HCT116 (cell line): ENCODE measurements around the gene STK35. TPM values are rescaled to one million over a fixed set of nuclear protein-coding genes. Genes with fewer than 3 reads are reported as not detected.

Experiments
- ATAC-seq: fragments of 200-7000 bp; cut with Tn5 transposase; 2 replicates; pipeline ENCODE4 v1.9.1; 2020; ENCODE audit warnings: mild to moderate bottlenecking, moderate library complexity
- BruUV-seq: library from RNA; stranded (reverse); fragments of 400-500 nt; replicated peaks from 2 replicates; lab custom pipeline; 2021; lab: Mats Ljungman, UMichigan
- CTCF ChIA-PET: fragments of 300-600 bp; sonication (Branson Sonifier 250); formaldehyde crosslinking; loops from one replicate; lab custom pipeline; 2021; ENCODE audit warnings: antibody characterized with exemption; lab: Charles Lee
- POLR2A ChIA-PET: fragments of 300-600, 350-600 bp; sonication (Branson Sonifier 250); formaldehyde crosslinking; loops from one replicate; lab custom pipeline; 2021; ENCODE audit warnings: antibody characterized with exemption; lab: Charles Lee
- RAD21 ChIA-PET, 2 experiments: fragments of 300-600 bp; sonication (Branson Sonifier 250); formaldehyde crosslinking; loops; one replicate each; lab custom pipeline; 2023; ENCODE audit warnings: low total read pairs in 2 of 2; ENCODE audit not compliant: uncharacterized antibody in 2 of 2, unreplicated experiment in 2 of 2, low non-redundant PET in 1 of 2; lab: Charles Lee
- DNase-seq: peaks from one replicate; pipeline ENCODE4 v3.0.0-alpha.2; 2010; ENCODE audit warnings: low read depth, low spot score
- H2AFZ ChIP-seq: fragments of 200-600 bp; shearing (Covaris generic), sonication (generic); 2 replicates; pipeline ENCODE4 v1.6.1; 2017; ENCODE audit warnings: low read depth, mixed run types, mixed read lengths, antibody characterized with exemption, low read length; ENCODE audit not compliant: poor library complexity, severe bottlenecking
- H3K27ac ChIP-seq: 2 replicates; pipeline ENCODE4 v1.5.1; 2012; ENCODE audit warnings: low read depth, low read length
- H3K27me3 ChIP-seq: fragments of 200-600 bp; sonication (generic); 2 replicates; pipeline ENCODE4 v1.6.1; 2016; ENCODE audit warnings: mixed run types, low read length, mixed read lengths; ENCODE audit not compliant: insufficient read depth
- H3K36me3 ChIP-seq, 2 experiments: fragments of 200-500 bp in 1 of 2; fragments of 200-600 bp in 1 of 2; sonication (Bioruptor generic) in 1 of 2; sonication (generic) in 1 of 2; 2 replicates each; pipeline versions ENCODE4 v1.5.1 to v1.6.1; 2014 to 2016; ENCODE audit warnings: low read length in 2 of 2, inconsistent platforms in 1 of 2, mixed read lengths in 1 of 2, mixed run types in 1 of 2; ENCODE audit not compliant: insufficient read depth in 2 of 2, control insufficient read depth in 1 of 2
- H3K4me1 ChIP-seq, 2 experiments: fragments of 200-600 bp in 1 of 2; sonication (generic) in 1 of 2; 2 replicates each; pipeline versions ENCODE4 v1.5.1 to v1.6.1; 2012 to 2017; ENCODE audit warnings: low read length in 2 of 2, inconsistent platforms in 1 of 2, mild to moderate bottlenecking in 1 of 2, mixed read lengths in 1 of 2, mixed run types in 1 of 2, moderate library complexity in 1 of 2; ENCODE audit not compliant: insufficient read depth in 2 of 2, control insufficient read depth in 1 of 2
- H3K4me2 ChIP-seq: fragments of 200-600 bp; sonication (generic); 2 replicates; pipeline ENCODE4 v1.6.1; 2017; ENCODE audit warnings: mixed run types, low read length, mixed read lengths
- H3K4me3 ChIP-seq, 2 experiments: fragments of 200-600 bp in 1 of 2; sonication (generic) in 1 of 2; replicated peaks in 1 of 2; 2 replicates each; pipeline ENCODE4 v1.5.1; 2011 to 2016; ENCODE audit warnings: low read length in 2 of 2, control low read depth in 1 of 2, low read depth in 1 of 2, mild to moderate bottlenecking in 1 of 2, mixed read lengths in 1 of 2, mixed run types in 1 of 2
- H3K79me2 ChIP-seq: fragments of 200-600 bp; sonication (generic); 2 replicates; pipeline ENCODE4 v1.6.1; 2017; ENCODE audit warnings: mild to moderate bottlenecking, mixed run types, low read length, moderate library complexity, mixed read lengths; ENCODE audit not compliant: insufficient read depth
- H3K9ac ChIP-seq: fragments of 200-600 bp; sonication (generic); 2 replicates; pipeline ENCODE4 v1.6.1; 2016; ENCODE audit warnings: low read length, mixed read lengths
- H3K9me2 ChIP-seq: fragments of 200-600 bp; sonication (generic), shearing (Covaris generic); 2 replicates; pipeline ENCODE4 v1.6.1; 2017; ENCODE audit warnings: mixed run types, mild to moderate bottlenecking, moderate library complexity; ENCODE audit not compliant: insufficient read depth
- H3K9me3 ChIP-seq, 2 experiments: fragments of 200-500 bp in 1 of 2; fragments of 200-600 bp in 1 of 2; sonication (Bioruptor generic) in 1 of 2; sonication (generic) in 1 of 2; 2 replicates each; pipeline ENCODE4 v1.6.1; 2014 to 2017; ENCODE audit warnings: low read length in 2 of 2, mixed read lengths in 2 of 2, inconsistent platforms in 1 of 2, low read depth in 1 of 2, mild to moderate bottlenecking in 1 of 2, mixed run types in 1 of 2, moderate library complexity in 1 of 2; ENCODE audit not compliant: control insufficient read depth in 1 of 2, insufficient read depth in 1 of 2
- H4K20me1 ChIP-seq: fragments of 200-600 bp; sonication (generic), shearing (Covaris generic); 2 replicates; pipeline ENCODE4 v1.6.1; 2017; ENCODE audit warnings: mixed run types, mild to moderate bottlenecking, moderate library complexity; ENCODE audit not compliant: insufficient read depth
- CBX3 ChIP-seq: IDR thresholded peaks from 2 replicates; pipeline ENCODE4 v1.6.1; 2012; ENCODE audit warnings: low read depth
- ELF1 ChIP-seq: IDR thresholded peaks from 2 replicates; pipeline ENCODE4 v1.6.1; 2012; ENCODE audit warnings: low read depth, borderline replicate concordance
- EZH2phosphoT487 ChIP-seq: fragments of 200-600 bp; IDR thresholded peaks from 2 replicates; pipeline ENCODE4 v1.6.1; 2018; ENCODE audit warnings: antibody characterized with exemption, borderline replicate concordance
- FOSL1 ChIP-seq: IDR thresholded peaks from 2 replicates; pipeline ENCODE4 v1.6.1; 2012; ENCODE audit warnings: low read depth
- JUND ChIP-seq: IDR thresholded peaks from 2 replicates; pipeline ENCODE4 v1.6.1; 2012
- POLR2A ChIP-seq: IDR thresholded peaks from 2 replicates; pipeline ENCODE4 v1.7.0; 2011; ENCODE audit warnings: borderline replicate concordance; ENCODE audit not compliant: insufficient read depth, insufficient read length; ENCODE audit errors: extremely low read depth
- RAD21 ChIP-seq: IDR thresholded peaks from 2 replicates; pipeline ENCODE4 v1.6.1; 2012; ENCODE audit warnings: low read depth, mild to moderate bottlenecking
- SIN3A ChIP-seq: IDR thresholded peaks from 2 replicates; pipeline ENCODE4 v1.6.1; 2012; ENCODE audit warnings: low read depth
- SP1 ChIP-seq: IDR thresholded peaks from 2 replicates; pipeline ENCODE4 v1.6.1; 2012; ENCODE audit warnings: low read depth
- ZNF274 ChIP-seq: fragments of 200-500 bp; sonication (Bioruptor generic); IDR thresholded peaks from 2 replicates; pipeline ENCODE4 v1.6.1; 2014; ENCODE audit warnings: mild to moderate bottlenecking, low read depth, low read length, inconsistent platforms
- intact Hi-C: fragments of 100-400 bp; cut with micrococcal nuclease; formaldehyde crosslinking; loops from 2 replicates; pipeline ENCODE4 v1.10.0; 2022
- total RNA-seq: library from RNA; stranded (reverse); gene quantifications from one replicate; pipeline ENCODE4 v1.2.1, GENCODE V29; 2021; ENCODE audit not compliant: unreplicated experiment
- TF ChIP-seq, protein P1 (sequence below): IDR thresholded peaks from 2 replicates; pipeline ENCODE4 v1.6.1; 2012
- TF ChIP-seq, protein P2 (sequence below), 3 experiments: fragments of 200-600 bp in 1 of 3; sonication (generic) in 1 of 3; IDR thresholded peaks in 2 of 3; conservative IDR thresholded peaks in 1 of 3; 2 replicates each; pipeline ENCODE4 v1.5.1; 2012 to 2017; ENCODE audit warnings: low read depth in 2 of 3, low read length in 2 of 3, antibody characterized with exemption in 1 of 3, borderline replicate concordance in 1 of 3, control low read depth in 1 of 3, mild to moderate bottlenecking in 1 of 3, mixed read lengths in 1 of 3, mixed run types in 1 of 3, moderate library complexity in 1 of 3; ENCODE audit not compliant: insufficient read depth in 1 of 3
- TF ChIP-seq, protein P3 (sequence below): IDR thresholded peaks from 2 replicates; pipeline ENCODE4 v1.6.1; 2012

The STK35 gene
- total RNA-seq, 1 experiment from 2014 or later, result 32.8 TPM

- BruUV-seq, result no TSS peak
- Histone ChIP-seq H3K9ac (no peak overlapping the region), H3K27me3 (no peaks in the 10 kb centered on the region), H3K4me1 (peaks cover 15 to 20% of the 10 kb centered on the region in 2 experiments), H3K9me3 (no peaks in the 10 kb centered on the region), H3K9me2 (no peaks in the 10 kb centered on the region), H3K27ac (no peak overlapping the region), H4K20me1 (no peaks in the 10 kb centered on the region; the same call in 1 of the 2 replicates), H3K79me2 (peaks cover 98% of the 10 kb centered on the region), H3K36me3 (peaks cover 14 to 15% of the 10 kb centered on the region in 2 experiments), H2AFZ (no peak overlapping the region), H3K4me3 (no peak overlapping the region), H3K4me2 (no peak overlapping the region)
- ChIA-PET CTCF (no interaction called here), POLR2A (no interaction called here), RAD21 (no interaction called here)
- no peak for ATAC-seq
- DNase-seq, result no peak
- TF ChIP-seq EZH2phosphoT487 (no peak), RAD21 (no peak), JUND (no peak), FOSL1 (no peak), CBX3 (no peak), SIN3A (no peak), SP1 (no peak), ZNF274 (no peak), ELF1 (no peak), POLR2A (no peak)
- TF ChIP-seq, protein P1, sequence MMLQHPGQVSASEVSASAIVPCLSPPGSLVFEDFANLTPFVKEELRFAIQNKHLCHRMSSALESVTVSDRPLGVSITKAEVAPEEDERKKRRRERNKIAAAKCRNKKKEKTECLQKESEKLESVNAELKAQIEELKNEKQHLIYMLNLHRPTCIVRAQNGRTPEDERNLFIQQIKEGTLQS, result no peak
- TF ChIP-seq, protein P2, sequence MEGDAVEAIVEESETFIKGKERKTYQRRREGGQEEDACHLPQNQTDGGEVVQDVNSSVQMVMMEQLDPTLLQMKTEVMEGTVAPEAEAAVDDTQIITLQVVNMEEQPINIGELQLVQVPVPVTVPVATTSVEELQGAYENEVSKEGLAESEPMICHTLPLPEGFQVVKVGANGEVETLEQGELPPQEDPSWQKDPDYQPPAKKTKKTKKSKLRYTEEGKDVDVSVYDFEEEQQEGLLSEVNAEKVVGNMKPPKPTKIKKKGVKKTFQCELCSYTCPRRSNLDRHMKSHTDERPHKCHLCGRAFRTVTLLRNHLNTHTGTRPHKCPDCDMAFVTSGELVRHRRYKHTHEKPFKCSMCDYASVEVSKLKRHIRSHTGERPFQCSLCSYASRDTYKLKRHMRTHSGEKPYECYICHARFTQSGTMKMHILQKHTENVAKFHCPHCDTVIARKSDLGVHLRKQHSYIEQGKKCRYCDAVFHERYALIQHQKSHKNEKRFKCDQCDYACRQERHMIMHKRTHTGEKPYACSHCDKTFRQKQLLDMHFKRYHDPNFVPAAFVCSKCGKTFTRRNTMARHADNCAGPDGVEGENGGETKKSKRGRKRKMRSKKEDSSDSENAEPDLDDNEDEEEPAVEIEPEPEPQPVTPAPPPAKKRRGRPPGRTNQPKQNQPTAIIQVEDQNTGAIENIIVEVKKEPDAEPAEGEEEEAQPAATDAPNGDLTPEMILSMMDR (IDR thresholded peaks at IDR 0.05 in 2 of 3, conservative IDR thresholded peaks at IDR 0.05 in 1 of 3; ENCODE audit: borderline replicate concordance in 1 of 3, insufficient read depth in 1 of 3, low read depth in 2 of 3, low read length in 2 of 3), result no peak
- TF ChIP-seq, protein P3, sequence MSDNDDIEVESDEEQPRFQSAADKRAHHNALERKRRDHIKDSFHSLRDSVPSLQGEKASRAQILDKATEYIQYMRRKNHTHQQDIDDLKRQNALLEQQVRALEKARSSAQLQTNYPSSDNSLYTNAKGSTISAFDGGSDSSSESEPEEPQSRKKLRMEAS, result no peak
- intact Hi-C loops, result no loop called here
These were observed 11.3 kb downstream of the STK35 start for GRCh38 chr20:2112910-2113309.
